GM12891 (cell line): ENCODE results near the gene MRPL47.

ENCODE experiments used
- DNase-seq: peaks from one replicate; pipeline ENCODE4 v3.0.0; 2011; ENCODE audit warnings: low spot score; ENCODE audit not compliant: insufficient read length
- FAIRE-seq: peaks from 2 replicates; lab custom pipeline; 2011; peaks lifted over from hg19 to GRCh38; lab: Jason Lieb, UNC
- PAX5 ChIP-seq: IDR thresholded peaks from 2 replicates; pipeline ENCODE4 v1.6.1; 2011; ENCODE audit warnings: low read length, moderate library complexity, mild to moderate bottlenecking; ENCODE audit not compliant: insufficient read depth, severe bottlenecking
- POLR2A ChIP-seq: IDR thresholded peaks from 2 replicates; pipeline ENCODE4 v1.6.1; 2011; ENCODE audit warnings: low read depth, low read length, control low read depth
- POLR2AphosphoS5 ChIP-seq: IDR thresholded peaks from 2 replicates; pipeline ENCODE4 v1.6.1; 2011; ENCODE audit warnings: low read depth, low read length, control low read depth
- POU2F2 ChIP-seq: IDR thresholded peaks from 2 replicates; pipeline ENCODE4 v1.6.1; 2011; ENCODE audit warnings: low read depth, mild to moderate bottlenecking, control low read depth, low read length, moderate library complexity
- SPI1 ChIP-seq: IDR thresholded peaks from 2 replicates; pipeline ENCODE4 v1.6.1; 2011; ENCODE audit warnings: low read depth, low read length, control low read depth
- TAF1 ChIP-seq: IDR thresholded peaks from 2 replicates; pipeline ENCODE4 v1.6.1; 2011; ENCODE audit warnings: low read depth, low read length, control low read depth

MRPL47 gene

GRCh38 chr3:179599531-179599930 lies 4.9 kb downstream of the MRPL47 start:
- TF ChIP-seq POLR2AphosphoS5 (no peak), POLR2A (no peak), PAX5 (no peak), SPI1 (no peak)

GRCh38 chr3:179591313-179591712 lies 13.1 kb downstream of the MRPL47 start:
- DNase-seq (no peak), FAIRE-seq (no peak)
- TF ChIP-seq POLR2AphosphoS5 (no peak), POLR2A (no peak), SPI1 (no peak), TAF1 (no peak), PAX5 (no peak), POU2F2 (no peak)

More at GRCh38 chr3:179599531-179599930, 4.9 kb downstream of the MRPL47 start:
- DNase-seq, result no peak
- FAIRE-seq, result no peak

- TF ChIP-seq POU2F2 (no peak), PAX5 (no peak)
- FAIRE-seq, result no peak
- DNase-seq, result no peak
These were observed 13.8 kb downstream of the MRPL47 start for GRCh38 chr3:179590669-179591068.

- no peak for FAIRE-seq
- no peak for DNase-seq
- TF ChIP-seq SPI1 (0 out of 2 replicates have a peak, but pooled peaks have one; percentile 0), POU2F2 (no peak), PAX5 (no peak), TAF1 (no peak)
These were observed 15.3 kb downstream of the MRPL47 start for GRCh38 chr3:179589143-179589542.

- TF ChIP-seq SPI1, result no peak
- no peak for TF ChIP-seq TAF1
- no peak for TF ChIP-seq POLR2A
- no peak for TF ChIP-seq POU2F2
- no peak for FAIRE-seq
- DNase-seq, result no peak
These were observed 23.4 kb downstream of the MRPL47 start for GRCh38 chr3:179580992-179581391.

- TF ChIP-seq PAX5, result no peak
- TF ChIP-seq SPI1, result peak; percentile 72
- DNase-seq (no peak), FAIRE-seq (peak; percentile 83)
These were observed 38.9 kb downstream of the MRPL47 start for GRCh38 chr3:179565496-179565895.

- TF ChIP-seq POU2F2 (no peak), SPI1 (no peak), POLR2AphosphoS5 (no peak), TAF1 (0 out of 2 replicates have a peak, but pooled peaks have one; percentile 23)
- peak; percentile 41 for DNase-seq
- FAIRE-seq, result no peak
These were observed 41.1 kb downstream of the MRPL47 start for GRCh38 chr3:179563271-179563783.

GRCh38 chr3:179562591-179563270 lies 41.7 kb downstream of the MRPL47 start, which contains the start of gene ACTL6A:
ACTL6A (plus strand) TSS chr3:179562926; CDS start chr3:179563093, 167 bp downstream.
- FAIRE-seq (peak; percentile 99), DNase-seq (peak; percentile 93)
- TF ChIP-seq POLR2AphosphoS5 (peak; percentile 82), POLR2A (peak; percentile 88), POU2F2 (peak; percentile 78; the same call in 1 of the 2 replicates), SPI1 (0 out of 2 replicates have a peak, but pooled peaks have one; percentile 38), TAF1 (peak; percentile 67), PAX5 (no peak)

- TF ChIP-seq POLR2A (no peak), SPI1 (no peak), POU2F2 (no peak), TAF1 (no peak), POLR2AphosphoS5 (no peak), PAX5 (no peak)
- DNase-seq, result no peak
- FAIRE-seq, result no peak
These were observed 43.6 kb downstream of the MRPL47 start for GRCh38 chr3:179560791-179561190.

GRCh38 chr3:179558742-179559364 lies 45.6 kb downstream of the MRPL47 start:
- DNase-seq (no peak), FAIRE-seq (peak; percentile 80)
- TF ChIP-seq POLR2AphosphoS5, result no peak
- no peak for TF ChIP-seq PAX5
- TF ChIP-seq TAF1, result no peak
- TF ChIP-seq SPI1, result no peak
